Left lung (tissue), 10 donors: ENCODE measurements around the gene DPH3. TPM values are rescaled to one million over a fixed set of nuclear protein-coding genes. Genes with fewer than 3 reads are reported as not detected.
A peak's percentile ranks its signal among the peaks of the same experiment; 100 is the strongest.

ENCODE experiments used
- ATAC-seq: fragments of 200-7000 bp; cut with Tn5 transposase; one replicate; pipeline ENCODE4 v1.9.1; 2020; ENCODE audit warnings: moderate library complexity
- DNase-seq, 4 donors: peaks; one replicate each; pipeline ENCODE4 v3.0.0-alpha.2; 2013 to 2020
- H3K27ac ChIP-seq, 2 donors: fragments of 200-600 bp; sonication (generic) in 1 of 2; one replicate each; pipeline versions ENCODE4 v1.5.0 to v1.8.0; 2020 to 2021
- H3K27me3 ChIP-seq, 2 donors: fragments of 200-600 bp; sonication (generic) in 1 of 2; one replicate each; pipeline versions ENCODE4 v1.5.0 to v1.8.0; 2020 to 2021
- H3K36me3 ChIP-seq, 2 donors: fragments of 200-600 bp; sonication (generic) in 1 of 2; one replicate each; pipeline versions ENCODE4 v1.5.0 to v1.8.0; 2020 to 2021
- H3K4me1 ChIP-seq, 2 donors: fragments of 200-600 bp; one replicate each; pipeline ENCODE4 v1.8.0; 2021
- H3K4me3 ChIP-seq, 2 donors: fragments of 200-600 bp; sonication (generic) in 1 of 2; one replicate each; pipeline versions ENCODE4 v1.5.0 to v1.8.0; 2020 to 2021; ENCODE audit warnings: mild to moderate bottlenecking in 1 of 2
- H3K9me3 ChIP-seq, 2 donors: fragments of 200-600 bp; sonication (generic) in 1 of 2; one replicate each; pipeline versions ENCODE4 v1.5.0 to v1.8.0; 2020 to 2021
- CTCF ChIP-seq, 2 donors: fragments of 200-600 bp; sonication (generic) in 1 of 2; IDR thresholded peaks; one replicate each; pipeline versions ENCODE4 v1.5.0 to v1.8.0; 2021; ENCODE audit warnings: antibody characterized with exemption in 2 of 2
- intact Hi-C, 2 donors: fragments of 100-400 bp; cut with DNase I; formaldehyde crosslinking; loops; one replicate each; pipeline versions ENCODE4 v1.11.2 to v1.14.2; 2022
- polyA plus RNA-seq, 6 donors: library from polyadenylated mRNA; unstranded; fragments of 120-200 nt; gene quantifications; one replicate each; pipeline ENCODE4 v1.2.1, GENCODE V29; 2013; ENCODE audit not compliant: insufficient read length in 6 of 6
- total RNA-seq, 2 donors: library from RNA; stranded (reverse); fragmentation: NEBNext Ultra II Directional; extraction: Animal tissue kit (Norgen Biotek cat#: 25700); gene quantifications; one replicate each; pipeline ENCODE4 v1.2.1, GENCODE V29; 2021
- donor health status: DM: no; HTN: yes; CAD: no.
- donor health status: DM: no; HTN: no; CAD: no.

Gene DPH3
- total and polyA plus RNA-seq, 8 donors = 15.4 to 30.4 (median 18.9) TPM

GRCh38 chr3:16309558-16309957 is 44.8 kb upstream of the DPH3 start:
- peaks cover 0 to 10% of the 10 kb centered on the region in 2 donors for H3K4me1 ChIP-seq
- no peaks in the 10 kb centered on the region for H3K27me3 ChIP-seq
- DNase-seq = no peak
- no peak overlapping the region for H3K27ac ChIP-seq
- no peaks in the 10 kb centered on the region for H3K9me3 ChIP-seq
- intact Hi-C loops = no loop called here
- no peak overlapping the region for H3K4me3 ChIP-seq
- no peak for TF ChIP-seq CTCF (IDR thresholded peaks at IDR 0.05)
- peaks cover 0 to 42% of the 10 kb centered on the region in 2 donors for H3K36me3 ChIP-seq
- peak; percentile 78 for ATAC-seq

- H3K27ac ChIP-seq = no peak overlapping the region
- peaks cover 0 to 10% of the 10 kb centered on the region in 2 donors for H3K4me1 ChIP-seq
- intact Hi-C loops = no loop called here
- no peak for TF ChIP-seq CTCF (IDR thresholded peaks at IDR 0.05)
- H3K9me3 ChIP-seq = no peaks in the 10 kb centered on the region
- H3K4me3 ChIP-seq = no peak overlapping the region
- no peaks in the 10 kb centered on the region for H3K27me3 ChIP-seq
- ATAC-seq (no peak), DNase-seq (no peak)
- H3K36me3 ChIP-seq = peaks cover 0 to 39% of the 10 kb centered on the region in 2 donors
These were observed 44.0 kb upstream of the DPH3 start for GRCh38 chr3:16308727-16309126.

- no peaks in the 10 kb centered on the region for H3K9me3 ChIP-seq
- DNase-seq (no peak), ATAC-seq (no peak)
- H3K4me1 ChIP-seq = peaks cover 0 to 10% of the 10 kb centered on the region in 2 donors
- peaks cover 0 to 31% of the 10 kb centered on the region in 2 donors for H3K36me3 ChIP-seq
- H3K27me3 ChIP-seq = no peaks in the 10 kb centered on the region
- no peak overlapping the region for H3K4me3 ChIP-seq
- intact Hi-C loops = no loop called here
- TF ChIP-seq CTCF (IDR thresholded peaks at IDR 0.05) = no peak
- H3K27ac ChIP-seq = no peak overlapping the region
These were observed 43.2 kb upstream of the DPH3 start for GRCh38 chr3:16307832-16308531.

- Histone ChIP-seq H3K36me3 (peaks cover 0 to 30% of the 10 kb centered on the region in 2 donors), H3K4me1 (peaks cover 0 to 7% of the 10 kb centered on the region in 2 donors), H3K4me3 (no peak overlapping the region), H3K27ac (no peak overlapping the region), H3K27me3 (no peaks in the 10 kb centered on the region), H3K9me3 (no peaks in the 10 kb centered on the region)
- intact Hi-C loops = no loop called here
- DNase-seq = no peak
- no peak for TF ChIP-seq CTCF (IDR thresholded peaks at IDR 0.05)
- ATAC-seq = no peak
These were observed 40.4 kb upstream of the DPH3 start for GRCh38 chr3:16305111-16305541.

- ATAC-seq (no peak), DNase-seq (no peak)
- H3K9me3 ChIP-seq = no peaks in the 10 kb centered on the region
- H3K4me3 ChIP-seq = no peak overlapping the region
- peak overlapping the region in 1 of 2 donors; percentile 8 for H3K27ac ChIP-seq
- no peak for TF ChIP-seq CTCF (IDR thresholded peaks at IDR 0.05)
- H3K36me3 ChIP-seq = peaks cover 0 to 30% of the 10 kb centered on the region in 2 donors
- H3K4me1 ChIP-seq = peaks cover 0 to 7% of the 10 kb centered on the region in 2 donors
- intact Hi-C loops = no loop called here
- no peaks in the 10 kb centered on the region for H3K27me3 ChIP-seq
These were observed 39.6 kb upstream of the DPH3 start for GRCh38 chr3:16304061-16305010.
